Endothelial cell of umbilical vein (primary cell): ENCODE results near the gene ZAR1L. TPM values are rescaled to one million over a fixed set of nuclear protein-coding genes. Genes with fewer than 3 reads are reported as not detected.

ENCODE experiments used
- BruUV-seq: library from RNA; stranded (reverse); fragments of 400-500 nt; replicated peaks from 2 replicates; lab custom pipeline; 2021; lab: Mats Ljungman, UMichigan
- CTCF ChIA-PET: fragments of 300-600, 350-600 bp; sonication (Branson Sonifier 250); formaldehyde crosslinking; loops from one replicate; lab custom pipeline; 2021; ENCODE audit warnings: antibody characterized with exemption, inconsistent platforms; lab: Charles Lee
- POLR2A ChIA-PET: fragments of 300-600, 350-600 bp; sonication (Branson Sonifier 250); formaldehyde crosslinking; loops from one replicate; lab custom pipeline; 2021; ENCODE audit warnings: antibody characterized with exemption, inconsistent platforms; lab: Charles Lee
- DNase-seq: peaks from one replicate; pipeline ENCODE4 v3.0.0-alpha.2; 2011; ENCODE audit warnings: low read depth, low spot score
- FAIRE-seq: peaks from 2 replicates; lab custom pipeline; 2011; peaks lifted over from hg19 to GRCh38; lab: Jason Lieb, UNC
- H2AFZ ChIP-seq: 2 replicates; pipeline ENCODE4 v1.6.0; 2012; ENCODE audit warnings: low read depth, low read length, control low read depth, inconsistent platforms
- H3K27ac ChIP-seq: 2 replicates; pipeline ENCODE4 v1.5.1; 2011; ENCODE audit warnings: low read depth, mild to moderate bottlenecking, control low read depth, low read length, moderate library complexity; ENCODE audit not compliant: insufficient read depth
- H3K27me3 ChIP-seq, 2 experiments: 2 replicates each; pipeline versions ENCODE4 v1.6.0 to v1.6.1; 2011; ENCODE audit warnings: low read length in 2 of 2, mixed read lengths in 1 of 2; ENCODE audit not compliant: control insufficient read depth in 2 of 2, insufficient read depth in 2 of 2
- H3K36me3 ChIP-seq, 2 experiments: 2 replicates in 1 of 2; 3 replicates in 1 of 2; pipeline ENCODE4 v1.5.1; 2011; ENCODE audit warnings: low read length in 2 of 2, mild to moderate bottlenecking in 1 of 2, moderate library complexity in 1 of 2; ENCODE audit not compliant: control insufficient read depth in 2 of 2, insufficient read depth in 2 of 2; ENCODE audit errors: extremely low read depth in 1 of 2
- H3K4me1 ChIP-seq: 3 replicates; pipeline ENCODE4 v1.5.1; 2011; ENCODE audit warnings: mild to moderate bottlenecking, low read length; ENCODE audit not compliant: control insufficient read depth, insufficient read depth; ENCODE audit errors: extremely low read depth
- H3K4me2 ChIP-seq: 2 replicates; pipeline ENCODE4 v1.6.1; 2011; ENCODE audit warnings: low read length, control low read depth, mixed read lengths; ENCODE audit not compliant: insufficient read depth
- H3K4me3 ChIP-seq, 3 experiments: fragments of 200-600 bp in 1 of 3; sonication (generic), shearing (Covaris generic) in 1 of 3; replicated peaks in 1 of 3; 2 replicates each; pipeline ENCODE4 v1.5.1; 2011 to 2016; ENCODE audit warnings: control low read depth in 3 of 3, low read length in 3 of 3, mild to moderate bottlenecking in 2 of 3, inconsistent platforms in 1 of 3, low read depth in 1 of 3, moderate library complexity in 1 of 3; ENCODE audit not compliant: insufficient read depth in 1 of 3
- H3K79me2 ChIP-seq: 2 replicates; pipeline ENCODE4 v1.6.0; 2012; ENCODE audit warnings: low read length, inconsistent platforms; ENCODE audit not compliant: control insufficient read depth, insufficient read depth
- H3K9ac ChIP-seq: replicated peaks from 2 replicates; pipeline ENCODE3; 2011; ENCODE audit warnings: low read length, control low read depth; ENCODE audit not compliant: insufficient read depth; ENCODE audit errors: extremely low read depth
- H3K9me1 ChIP-seq: replicated peaks from 3 replicates; pipeline ENCODE4 v1.6.0; 2011; ENCODE audit warnings: mild to moderate bottlenecking, low read length; ENCODE audit not compliant: control insufficient read depth, insufficient read depth; ENCODE audit errors: extremely low read depth
- H3K9me3 ChIP-seq: replicated peaks from 2 replicates; pipeline ENCODE4 v1.5.1; 2012; ENCODE audit warnings: low read length, inconsistent platforms; ENCODE audit not compliant: control insufficient read depth, insufficient read depth
- H4K20me1 ChIP-seq: replicated peaks from 2 replicates; pipeline ENCODE3; 2011; ENCODE audit warnings: mild to moderate bottlenecking, low read length; ENCODE audit not compliant: control insufficient read depth, insufficient read depth; ENCODE audit errors: extremely low read depth
- EZH2 ChIP-seq: IDR thresholded peaks from 2 replicates; pipeline ENCODE4 v1.6.1; 2012; ENCODE audit warnings: borderline replicate concordance, low read depth, mild to moderate bottlenecking, moderate library complexity, low read length, inconsistent platforms; ENCODE audit not compliant: severe bottlenecking
- JUN ChIP-seq: IDR thresholded peaks from 2 replicates; pipeline ENCODE4 v1.6.1; 2011; ENCODE audit warnings: borderline replicate concordance, low read depth; ENCODE audit not compliant: insufficient read length, insufficient read depth
- POLR2AphosphoS5 ChIP-seq: IDR thresholded peaks from 2 replicates; pipeline ENCODE4 v1.6.1; 2012; ENCODE audit warnings: low read depth, mild to moderate bottlenecking, control low read depth, low read length, moderate library complexity; ENCODE audit not compliant: insufficient read depth
- dilution Hi-C: fragments of 300-500 bp; cut with MboI; formaldehyde crosslinking; loops from one replicate; pipeline ENCODE4 v1.15.0; 2019; ENCODE audit warnings: low sequenced_read_pairs; ENCODE audit not compliant: extremely low pct_ligation_motif_present
- intact Hi-C: fragments of 100-400 bp; cut with micrococcal nuclease; formaldehyde crosslinking; loops from one replicate; pipeline ENCODE4 v1.10.0; 2022
- polyA plus RNA-seq, 4 experiments: library from polyadenylated mRNA; depleted of rRNA in 3 of 4; stranded (reverse) in 3 of 4; unstranded in 1 of 4; fragments of >200 nt; gene quantifications; 2 replicates each; pipeline versions ENCODE4 v1.2.1 to v1.2.3, GENCODE V29; 2011 to 2012; ENCODE audit warnings: missing spikeins in 1 of 4
- total RNA-seq: library from RNA; stranded (reverse); gene quantifications from 2 replicates; pipeline ENCODE4 v1.2.3, GENCODE V29; 2021
- TF ChIP-seq, protein P1 (sequence below): IDR thresholded peaks from 2 replicates; pipeline ENCODE4 v1.6.1; 2011; ENCODE audit not compliant: insufficient read depth, insufficient read length
- TF ChIP-seq, protein P2 (sequence below), 2 donors: IDR thresholded peaks; 1 replicate in 1 of 2; 2 replicates in 1 of 2; pipeline ENCODE4 v1.5.1; 2011; ENCODE audit warnings: low read length in 2 of 2, mild to moderate bottlenecking in 2 of 2, moderate library complexity in 2 of 2, control low read depth in 1 of 2, inconsistent platforms in 1 of 2, low read depth in 1 of 2; ENCODE audit not compliant: insufficient read depth in 1 of 2; ENCODE audit errors: extremely low read depth in 1 of 2

The ZAR1L gene
- total and polyA plus RNA-seq, 2 donors (not counting 3 experiments of a cell fraction or from before 2014, with no cell fraction given) = not detected

DNA sequence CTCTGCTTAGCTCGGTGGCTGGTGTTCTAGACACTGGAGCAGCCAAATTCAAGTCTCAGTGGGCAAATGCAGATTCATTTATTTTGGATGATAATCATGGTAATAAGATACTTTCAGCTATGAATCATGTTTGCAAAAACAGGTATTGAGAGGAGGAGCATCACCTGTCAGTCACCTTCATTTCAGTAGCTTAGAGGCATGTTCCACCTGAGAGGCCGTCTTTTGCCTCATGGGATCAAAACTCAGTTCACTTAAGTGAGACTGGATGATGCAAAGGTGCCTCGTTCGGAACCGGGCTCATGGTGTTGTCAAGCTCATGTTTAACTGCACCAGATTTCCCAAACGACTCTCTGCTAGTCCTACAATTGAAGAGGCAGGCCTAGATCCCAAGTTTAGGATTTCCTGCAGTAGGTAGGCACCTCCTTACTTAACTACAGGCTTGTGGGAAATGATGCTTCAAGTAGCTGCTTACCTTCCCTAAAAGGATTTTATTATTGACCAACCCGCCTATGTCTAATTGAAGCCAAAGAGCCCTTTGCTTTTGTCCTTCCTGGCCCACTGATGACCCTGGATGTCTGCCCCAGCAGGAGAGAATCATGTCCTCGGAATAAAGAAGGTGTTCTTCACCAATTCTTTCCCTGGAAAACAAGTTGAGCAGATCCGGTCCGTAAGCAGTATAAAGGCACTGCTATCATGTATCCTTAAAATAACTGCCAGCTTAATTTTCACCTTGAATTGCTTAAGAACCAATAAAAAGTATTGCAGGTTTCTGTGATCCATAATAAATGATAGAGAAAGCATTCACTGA lies 60.0 kb downstream of the ZAR1L start:
- dilution Hi-C loops = no loop called here
- peak; percentile 26 for DNase-seq
- Histone ChIP-seq H3K79me2 (no peaks in the 10 kb centered on the region), H3K9me1 (no peaks in the 10 kb centered on the region), H3K9ac (peak overlapping the region; percentile 45), H3K9me3 (no peaks in the 10 kb centered on the region), H3K4me1 (peaks cover 39% of the 10 kb centered on the region), H2AFZ (peak overlapping the region; percentile 90), H3K27ac (peak overlapping the region; percentile 69), H3K27me3 (no peaks in the 10 kb centered on the region), H3K4me3 (peak overlapping the region in 1 of 3 experiments; percentile 65), H4K20me1 (no peaks in the 10 kb centered on the region), H3K36me3 (no peaks in the 10 kb centered on the region), H3K4me2 (peak overlapping the region; percentile 89)
- TF ChIP-seq, protein P1, sequence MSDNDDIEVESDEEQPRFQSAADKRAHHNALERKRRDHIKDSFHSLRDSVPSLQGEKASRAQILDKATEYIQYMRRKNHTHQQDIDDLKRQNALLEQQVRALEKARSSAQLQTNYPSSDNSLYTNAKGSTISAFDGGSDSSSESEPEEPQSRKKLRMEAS = no peak
- TF ChIP-seq JUN = no peak
- no peak for TF ChIP-seq EZH2
- TF ChIP-seq, protein P2, sequence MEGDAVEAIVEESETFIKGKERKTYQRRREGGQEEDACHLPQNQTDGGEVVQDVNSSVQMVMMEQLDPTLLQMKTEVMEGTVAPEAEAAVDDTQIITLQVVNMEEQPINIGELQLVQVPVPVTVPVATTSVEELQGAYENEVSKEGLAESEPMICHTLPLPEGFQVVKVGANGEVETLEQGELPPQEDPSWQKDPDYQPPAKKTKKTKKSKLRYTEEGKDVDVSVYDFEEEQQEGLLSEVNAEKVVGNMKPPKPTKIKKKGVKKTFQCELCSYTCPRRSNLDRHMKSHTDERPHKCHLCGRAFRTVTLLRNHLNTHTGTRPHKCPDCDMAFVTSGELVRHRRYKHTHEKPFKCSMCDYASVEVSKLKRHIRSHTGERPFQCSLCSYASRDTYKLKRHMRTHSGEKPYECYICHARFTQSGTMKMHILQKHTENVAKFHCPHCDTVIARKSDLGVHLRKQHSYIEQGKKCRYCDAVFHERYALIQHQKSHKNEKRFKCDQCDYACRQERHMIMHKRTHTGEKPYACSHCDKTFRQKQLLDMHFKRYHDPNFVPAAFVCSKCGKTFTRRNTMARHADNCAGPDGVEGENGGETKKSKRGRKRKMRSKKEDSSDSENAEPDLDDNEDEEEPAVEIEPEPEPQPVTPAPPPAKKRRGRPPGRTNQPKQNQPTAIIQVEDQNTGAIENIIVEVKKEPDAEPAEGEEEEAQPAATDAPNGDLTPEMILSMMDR (IDR thresholded peaks at IDR 0.05; ENCODE audit: extremely low read depth in 1 of 2, insufficient read depth in 1 of 2, low read depth in 1 of 2, low read length in 2 of 2) = no peak
- TF ChIP-seq POLR2AphosphoS5 = no peak
- POLR2A ChIA-PET = interaction anchor here (1.5 to 1.9 kb wide), 2 partner anchors 15 to 60 kb away, joined by 4 to 5 read pairs; partner anchors contain the start of genes BRCA2 and ZAR1L
- no peak for FAIRE-seq
- TSS peak; percentile 88 for BruUV-seq
- CTCF ChIA-PET = interaction anchor here (0.8 to 3.1 kb wide), 10 partner anchors 9 to 224 kb away, joined by 3 to 41 read pairs (median 5); partner anchors contain the start of genes BRCA2, FRY and ZAR1L
- intact Hi-C loops = loop anchor here (1.0 to 2.0 kb wide), 2 partner anchors 9 to 284 kb away; partner anchors contain the start of gene N4BP2L2
